Subcutaneous abdominal adipose tissue (tissue), 5 donors: ENCODE data around the gene MSLN.
"Not testable (repeated sequence)": the region's sequence is repeated elsewhere in the genome, so short reads cannot be mapped to it uniquely, and the experiment has no call there.

ENCODE experiments used
- H3K27ac ChIP-seq: one replicate; pipeline ENCODE4 v1.7.0; 2013; ENCODE audit warnings: low read depth, mild to moderate bottlenecking, inconsistent platforms, low read length, moderate library complexity
- H3K27me3 ChIP-seq, 5 donors: one replicate each; pipeline ENCODE4 v1.7.0; 2013; ENCODE audit warnings: low read length in 5 of 5, inconsistent platforms in 1 of 5; ENCODE audit not compliant: control insufficient read depth in 5 of 5, insufficient read depth in 4 of 5
- H3K36me3 ChIP-seq, 5 donors: one replicate each; pipeline ENCODE4 v1.7.0; 2013; ENCODE audit warnings: low read length in 5 of 5; ENCODE audit not compliant: control insufficient read depth in 5 of 5, insufficient read depth in 5 of 5
- H3K4me1 ChIP-seq, 5 donors: one replicate each; pipeline ENCODE4 v1.7.0; 2013; ENCODE audit warnings: low read length in 5 of 5, mild to moderate bottlenecking in 3 of 5, moderate library complexity in 1 of 5; ENCODE audit not compliant: control insufficient read depth in 5 of 5, insufficient read depth in 5 of 5
- H3K4me3 ChIP-seq, 5 donors: one replicate each; pipeline ENCODE4 v1.7.0; 2013; ENCODE audit warnings: low read length in 5 of 5, low read depth in 1 of 5
- H3K9ac ChIP-seq, 5 donors: one replicate each; pipeline ENCODE4 v1.7.0; 2013; ENCODE audit warnings: low read length in 5 of 5, mild to moderate bottlenecking in 4 of 5, moderate library complexity in 3 of 5
- H3K9me3 ChIP-seq, 5 donors: one replicate each; pipeline ENCODE4 v1.7.0; 2013; ENCODE audit warnings: low read length in 5 of 5; ENCODE audit not compliant: control insufficient read depth in 5 of 5
- donor health status: healthy.
- donor health status: healthy.
- donor health status: healthy.
- donor health status: healthy.
- donor health status: healthy.

The MSLN gene

GRCh38 chr16:774086-775001 lies 13.8 kb downstream of the MSLN start:
- H3K36me3 ChIP-seq, result no peaks in the 10 kb centered on the region
- H3K9ac ChIP-seq, result no peak overlapping the region
- peaks cover 4 to 19% (median 12%) of the 10 kb centered on the region in 5 donors for H3K27me3 ChIP-seq
- no peaks in the 10 kb centered on the region for H3K4me1 ChIP-seq
- no peak overlapping the region for H3K27ac ChIP-seq
- H3K9me3 ChIP-seq, result no peaks in the 10 kb centered on the region
- H3K4me3 ChIP-seq, result no peak overlapping the region

GRCh38 chr16:775236-775796 lies 14.8 kb downstream of the MSLN start:
- Histone ChIP-seq H3K9me3 (no peaks in the 10 kb centered on the region), H3K36me3 (no peaks in the 10 kb centered on the region), H3K4me3 (no peak overlapping the region), H3K9ac (no peak overlapping the region), H3K27me3 (peaks cover 0 to 18% (median 12%) of the 10 kb centered on the region in 5 donors), H3K27ac (no peak overlapping the region), H3K4me1 (no peaks in the 10 kb centered on the region)

- not testable (repeated sequence) for H3K4me1 ChIP-seq, H3K36me3 ChIP-seq, H3K9ac ChIP-seq, H3K27ac ChIP-seq, H3K9me3 ChIP-seq, H3K4me3 ChIP-seq
- H3K27me3 ChIP-seq, result peaks cover 4 to 28% (median 20%) of the 10 kb centered on the region in 5 donors
These were observed 15.8 kb downstream of the MSLN start for GRCh38 chr16:776298-776697.

- Histone ChIP-seq H3K27me3 (peaks cover 7 to 33% (median 25%) of the 10 kb centered on the region in 5 donors), H3K9me3 (no peaks in the 10 kb centered on the region), H3K4me1 (no peaks in the 10 kb centered on the region), H3K9ac (no peak overlapping the region), H3K36me3 (no peaks in the 10 kb centered on the region), H3K27ac (no peak overlapping the region), H3K4me3 (no peak overlapping the region)
These were observed 16.3 kb downstream of the MSLN start for GRCh38 chr16:776824-777223.

- Histone ChIP-seq H3K9me3 (no peaks in the 10 kb centered on the region), H3K4me3 (no peak overlapping the region), H3K36me3 (no peaks in the 10 kb centered on the region), H3K9ac (no peak overlapping the region), H3K4me1 (no peaks in the 10 kb centered on the region), H3K27ac (no peak overlapping the region), H3K27me3 (peaks cover 15 to 42% (median 35%) of the 10 kb centered on the region in 5 donors)
These were observed 17.3 kb downstream of the MSLN start for GRCh38 chr16:777826-778225.

GRCh38 chr16:778447-778846 lies 17.9 kb downstream of the MSLN start:
- Histone ChIP-seq H3K36me3 (no peaks in the 10 kb centered on the region), H3K4me1 (no peaks in the 10 kb centered on the region), H3K9ac (no peak overlapping the region), H3K27ac (no peak overlapping the region), H3K27me3 (peaks cover 19 to 46% (median 42%) of the 10 kb centered on the region in 5 donors), H3K9me3 (no peaks in the 10 kb centered on the region), H3K4me3 (no peak overlapping the region)

- Histone ChIP-seq H3K27me3 (peaks cover 21 to 48% (median 44%) of the 10 kb centered on the region in 5 donors), H3K9ac (no peak overlapping the region), H3K4me3 (no peak overlapping the region), H3K9me3 (no peaks in the 10 kb centered on the region), H3K36me3 (no peaks in the 10 kb centered on the region), H3K4me1 (peaks cover 0 to 2% (median 0%) of the 10 kb centered on the region in 5 donors), H3K27ac (no peak overlapping the region)
These were observed 18.5 kb downstream of the MSLN start for GRCh38 chr16:778909-779527.

GRCh38 chr16:779561-779960 lies 19.0 kb downstream of the MSLN start:
- Histone ChIP-seq H3K9me3 (no peaks in the 10 kb centered on the region), H3K4me3 (no peak overlapping the region), H3K27ac (no peak overlapping the region), H3K36me3 (no peaks in the 10 kb centered on the region), H3K27me3 (peaks cover 21 to 49% (median 44%) of the 10 kb centered on the region in 5 donors), H3K9ac (no peak overlapping the region), H3K4me1 (peaks cover 0 to 2% (median 0%) of the 10 kb centered on the region in 5 donors)

GRCh38 chr16:780296-780695 lies 19.8 kb downstream of the MSLN start:
- H3K27me3 ChIP-seq, result peaks cover 21 to 47% (median 44%) of the 10 kb centered on the region in 5 donors

More at GRCh38 chr16:780296-780695, 19.8 kb downstream of the MSLN start:
- Histone ChIP-seq H3K27ac (no peak overlapping the region), H3K4me3 (no peak overlapping the region), H3K4me1 (peaks cover 0 to 2% (median 0%) of the 10 kb centered on the region in 5 donors), H3K9me3 (no peaks in the 10 kb centered on the region), H3K36me3 (no peaks in the 10 kb centered on the region), H3K9ac (no peak overlapping the region)
